22Rv1 (cell line): ENCODE results near the gene FARP1.

ENCODE experiments used
- H3K27ac ChIP-seq: fragments of 450-650 bp; 2 replicates; pipeline ENCODE4 v1.5.1; 2017
- ZFX ChIP-seq: fragments of 450-650 bp; IDR thresholded peaks from 2 replicates; pipeline ENCODE4 v1.6.1; 2017; ENCODE audit warnings: antibody characterized with exemption, borderline replicate concordance
- TF ChIP-seq, protein P1 (sequence below): fragments of 450-650 bp; IDR thresholded peaks from 2 replicates; pipeline ENCODE4 v1.5.1; 2017; ENCODE audit warnings: mild to moderate bottlenecking

Gene FARP1

GRCh38 chr13:98289339-98289945 lies 146.5 kb downstream of the FARP1 start:
- H3K27ac ChIP-seq = no peak overlapping the region

GRCh38 chr13:98290261-98290660 lies 147.4 kb downstream of the FARP1 start:
- no peak overlapping the region for H3K27ac ChIP-seq
- TF ChIP-seq, protein P1, sequence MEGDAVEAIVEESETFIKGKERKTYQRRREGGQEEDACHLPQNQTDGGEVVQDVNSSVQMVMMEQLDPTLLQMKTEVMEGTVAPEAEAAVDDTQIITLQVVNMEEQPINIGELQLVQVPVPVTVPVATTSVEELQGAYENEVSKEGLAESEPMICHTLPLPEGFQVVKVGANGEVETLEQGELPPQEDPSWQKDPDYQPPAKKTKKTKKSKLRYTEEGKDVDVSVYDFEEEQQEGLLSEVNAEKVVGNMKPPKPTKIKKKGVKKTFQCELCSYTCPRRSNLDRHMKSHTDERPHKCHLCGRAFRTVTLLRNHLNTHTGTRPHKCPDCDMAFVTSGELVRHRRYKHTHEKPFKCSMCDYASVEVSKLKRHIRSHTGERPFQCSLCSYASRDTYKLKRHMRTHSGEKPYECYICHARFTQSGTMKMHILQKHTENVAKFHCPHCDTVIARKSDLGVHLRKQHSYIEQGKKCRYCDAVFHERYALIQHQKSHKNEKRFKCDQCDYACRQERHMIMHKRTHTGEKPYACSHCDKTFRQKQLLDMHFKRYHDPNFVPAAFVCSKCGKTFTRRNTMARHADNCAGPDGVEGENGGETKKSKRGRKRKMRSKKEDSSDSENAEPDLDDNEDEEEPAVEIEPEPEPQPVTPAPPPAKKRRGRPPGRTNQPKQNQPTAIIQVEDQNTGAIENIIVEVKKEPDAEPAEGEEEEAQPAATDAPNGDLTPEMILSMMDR = no peak
- TF ChIP-seq ZFX = no peak

More at GRCh38 chr13:98289339-98289945, 146.5 kb downstream of the FARP1 start:
- TF ChIP-seq, protein P1 = no peak
- no peak for TF ChIP-seq ZFX

DNA sequence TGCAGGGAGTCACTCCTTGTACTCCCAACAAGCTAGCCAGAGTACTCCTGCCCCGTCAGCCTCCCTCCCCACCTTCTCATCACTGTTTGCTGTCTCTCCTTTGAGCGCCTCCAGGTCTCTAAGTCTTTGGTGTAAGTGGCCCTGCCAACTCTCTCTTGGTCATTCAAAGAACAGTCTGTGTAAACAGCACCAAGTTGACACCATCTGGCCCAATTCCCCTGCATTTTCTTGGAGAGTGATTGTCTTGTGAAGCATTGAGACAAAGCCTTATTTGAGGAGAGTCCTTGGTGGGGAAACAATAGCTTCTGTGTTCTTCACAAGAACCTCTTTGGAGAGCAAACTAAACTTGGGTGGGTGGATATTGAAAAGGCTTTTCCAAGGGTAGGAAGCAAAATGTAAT lies 148.8 kb downstream of the FARP1 start:
- TF ChIP-seq ZFX = no peak
- TF ChIP-seq, protein P1 = no peak
- no peak overlapping the region for H3K27ac ChIP-seq

DNA sequence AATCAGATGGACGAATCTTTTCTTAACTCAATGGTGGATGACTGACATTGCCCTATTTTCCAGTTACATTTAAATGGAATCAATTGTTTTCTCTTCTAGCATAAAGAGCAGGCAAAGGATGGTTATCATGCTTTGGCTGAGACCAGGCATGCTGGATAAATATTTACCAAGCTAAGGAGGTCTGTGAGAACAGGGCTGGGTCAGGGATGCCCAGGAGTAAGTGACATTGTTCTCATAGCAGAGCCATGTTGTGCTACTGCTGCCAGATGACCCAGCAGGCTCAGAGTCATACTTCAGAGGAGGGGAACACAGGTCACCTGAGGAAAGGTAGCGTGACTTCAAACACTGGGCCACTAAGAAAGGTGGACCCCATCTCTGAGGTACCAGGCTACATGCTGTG lies 150.2 kb downstream of the FARP1 start:
- H3K27ac ChIP-seq = no peak overlapping the region
- TF ChIP-seq, protein P1 = no peak
- TF ChIP-seq ZFX = no peak

DNA sequence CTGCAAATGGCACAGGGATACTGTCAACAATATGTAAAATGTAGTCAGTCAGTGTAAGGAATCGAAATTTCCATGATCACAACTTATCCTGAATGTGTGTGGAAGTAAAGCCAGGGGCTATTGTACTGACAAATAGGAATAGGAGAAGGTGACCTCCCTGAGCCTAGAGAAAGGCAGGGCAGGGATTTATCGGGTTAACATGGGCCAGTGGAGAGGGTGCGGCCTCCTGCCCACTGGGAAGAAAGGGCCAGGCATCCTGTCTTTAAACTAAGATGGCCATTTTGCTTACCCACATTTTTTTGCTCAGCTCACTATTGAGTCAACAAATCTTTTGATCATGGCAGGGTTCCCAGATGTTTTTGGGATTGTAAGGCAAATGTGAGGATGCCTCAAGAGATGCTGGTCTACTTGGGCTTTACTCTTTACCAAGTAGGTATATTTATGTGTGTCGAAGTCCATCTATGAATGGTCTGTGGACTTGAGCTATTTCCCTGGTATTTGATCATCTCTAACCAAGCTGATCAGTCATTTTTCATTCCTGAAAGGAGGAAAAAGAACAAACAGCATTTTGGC lies 150.8 kb downstream of the FARP1 start:
- TF ChIP-seq, protein P1 = no peak
- TF ChIP-seq ZFX = no peak

GRCh38 chr13:98295371-98295770 lies 152.5 kb downstream of the FARP1 start:
- no peak overlapping the region for H3K27ac ChIP-seq

More for the DNA sequence above, 150.8 kb downstream of the FARP1 start:
- H3K27ac ChIP-seq = no peak overlapping the region

GRCh38 chr13:98297051-98297450 lies 154.2 kb downstream of the FARP1 start:
- TF ChIP-seq, protein P1 = no peak
- no peak for TF ChIP-seq ZFX
- no peak overlapping the region for H3K27ac ChIP-seq

More at GRCh38 chr13:98295371-98295770, 152.5 kb downstream of the FARP1 start:
- no peak for TF ChIP-seq ZFX
- TF ChIP-seq, protein P1 = no peak
